Ovary (tissue), 9 donors: ENCODE measurements around the gene LRRTM4. TPM values are rescaled to one million over a fixed set of nuclear protein-coding genes. Genes with fewer than 3 reads are reported as not detected.

Source experiments
- DNase-seq, 5 donors: peaks; one replicate each; pipeline ENCODE4 v3.0.0-alpha.2; 2019 to 2020
- H3K27ac ChIP-seq, 2 donors: fragments of 200-600 bp; one replicate each; pipeline versions ENCODE4 v1.5.1 to v1.8.0; 2019 to 2022
- H3K27me3 ChIP-seq: fragments of 200-600 bp; one replicate; pipeline ENCODE4 v1.8.0; 2022
- H3K36me3 ChIP-seq: fragments of 200-600 bp; sonication (generic); one replicate; pipeline ENCODE4 v1.5.1; 2019
- H3K4me1 ChIP-seq: one replicate; pipeline ENCODE4 v1.8.1; 2013; ENCODE audit warnings: mild to moderate bottlenecking, moderate library complexity; ENCODE audit not compliant: insufficient read depth
- H3K4me3 ChIP-seq: fragments of 200-600 bp; sonication (generic); one replicate; pipeline ENCODE4 v1.5.1; 2017
- H3K9me3 ChIP-seq, 2 donors: fragments of 200-600 bp in 1 of 2; sonication (generic) in 1 of 2; one replicate each; pipeline versions ENCODE4 v1.5.1 to v1.8.1; 2013 to 2019; ENCODE audit warnings: mild to moderate bottlenecking in 1 of 2, moderate library complexity in 1 of 2
- CTCF ChIP-seq, 3 donors: fragments of 450-650 bp in 2 of 3; fragments of 200-600 bp in 1 of 3; IDR thresholded peaks; one replicate each; pipeline versions ENCODE4 v1.5.1 to v1.8.0; 2016 to 2022; ENCODE audit warnings: antibody characterized with exemption in 3 of 3, mild to moderate bottlenecking in 1 of 3
- EP300 ChIP-seq: sonication (generic); formaldehyde crosslinking; IDR thresholded peaks from one replicate; pipeline ENCODE4 v1.6.1; 2017; ENCODE audit warnings: antibody characterized with exemption
- POLR2A ChIP-seq: fragments of 450-650 bp; IDR thresholded peaks from one replicate; pipeline ENCODE4 v1.6.1; 2017; ENCODE audit warnings: antibody characterized with exemption, mild to moderate bottlenecking, moderate library complexity
- WGBS, 3 donors: extraction: QIAGEN DNeasy Blood & Tissue Kit in 1 of 3; methylation state at CpG; one replicate each; pipeline versions ENCODE4 v1.1.5 to v1.1.7; 2013 to 2017; 5-methylcytosine and 5-hydroxymethylcytosine counted together
- intact Hi-C, 4 donors: fragments of 100-400 bp; cut with DNase I; formaldehyde crosslinking; loops; one replicate each; pipeline versions ENCODE4 v1.11.0 to v1.15.1; 2022 to 2023
- polyA plus RNA-seq, 2 donors: library from polyadenylated mRNA; stranded (reverse); fragments of 200-250 nt in 1 of 2; fragments of 350-450 nt in 1 of 2; fragmentation: Illumina TruSeq in 1 of 2; extraction: RNeasy Lipid Tissue Mini Kit (QIAGEN cat#74804) in 1 of 2; gene quantifications; one replicate each; pipeline ENCODE4 v1.2.3, GENCODE V29; 2013 to 2014
- total RNA-seq, 7 donors: library from RNA; depleted of rRNA in 2 of 7; stranded (reverse); fragments of >200 nt in 2 of 7; fragmentation: NEBNext Ultra II Directional in 3 of 7; extraction: Animal tissue kit (Norgen Biotek cat#: 25700) in 3 of 7; gene quantifications; one replicate each; pipeline versions ENCODE4 v1.1.0 to v1.2.4, GENCODE V29; 2016 to 2023
- donor health status: DM: no; HTN: no; CAD: no; lungs with moderate emphysema.
- donor health status: DM: no; HTN: no; CAD: no.
- donor health status: Bipolar disorder and iron deficiency.
- donor health status: DM: yes; HTN: yes; CAD: no.
- donor health status: DM: no; HTN: no; CAD: no.
- donor health status: DM: yes; HTN: yes; CAD: no.

Gene LRRTM4
- total and polyA plus RNA-seq, 9 donors: 0.01 to 2.2 (median 0.71) TPM; not detected in 2

- no peaks in the 10 kb centered on the region for H3K36me3 ChIP-seq
- H3K27ac ChIP-seq: no peak overlapping the region
- no peak overlapping the region for H3K4me3 ChIP-seq
- H3K4me1 ChIP-seq: no peaks in the 10 kb centered on the region
- no peak for DNase-seq
- WGBS, 3 donors: 65 to 70% (median 67%) methylated on average over 3 of the region's 3 CpGs
- no peak for TF ChIP-seq POLR2A
- intact Hi-C loops: no loop called here
- no peaks in the 10 kb centered on the region for H3K9me3 ChIP-seq
- no peaks in the 10 kb centered on the region for H3K27me3 ChIP-seq
These were observed 692.6 kb downstream of the LRRTM4 start for GRCh38 chr2:76829374-76830234.

- H3K4me3 ChIP-seq: no peak overlapping the region
- H3K9me3 ChIP-seq: no peaks in the 10 kb centered on the region
- no peak overlapping the region for H3K27ac ChIP-seq
- TF ChIP-seq EP300: no peak
- TF ChIP-seq CTCF (IDR thresholded peaks at IDR 0.05): no peak
- TF ChIP-seq POLR2A: no peak
- no peaks in the 10 kb centered on the region for H3K27me3 ChIP-seq
- 34 to 40% (median 38%) methylated on average over 3 of the region's 3 CpGs for WGBS, 3 donors
- H3K4me1 ChIP-seq: no peaks in the 10 kb centered on the region
- no peaks in the 10 kb centered on the region for H3K36me3 ChIP-seq
- intact Hi-C loops: no loop called here
- no peak for DNase-seq
These were observed 695.5 kb downstream of the LRRTM4 start for GRCh38 chr2:76826691-76827090.

GRCh38 chr2:76825140-76825970, 696.8 kb downstream of the LRRTM4 start:
- no peak for DNase-seq
- intact Hi-C loops: no loop called here
- Histone ChIP-seq H3K27me3 (no peaks in the 10 kb centered on the region), H3K27ac (no peak overlapping the region), H3K4me3 (no peak overlapping the region), H3K9me3 (no peaks in the 10 kb centered on the region), H3K4me1 (no peaks in the 10 kb centered on the region), H3K36me3 (no peaks in the 10 kb centered on the region)
- 70 to 77% (median 76%) methylated on average over 6 of the region's 6 CpGs for WGBS, 3 donors
- no peak for TF ChIP-seq POLR2A
- TF ChIP-seq CTCF (IDR thresholded peaks at IDR 0.05): no peak
- TF ChIP-seq EP300: no peak

- Histone ChIP-seq H3K27me3 (no peaks in the 10 kb centered on the region), H3K27ac (no peak overlapping the region), H3K9me3 (no peaks in the 10 kb centered on the region), H3K4me3 (no peak overlapping the region), H3K4me1 (no peaks in the 10 kb centered on the region), H3K36me3 (no peaks in the 10 kb centered on the region)
- no peak for DNase-seq
- intact Hi-C loops: no loop called here
- WGBS, 3 donors: 71 to 78% (median 76%) methylated on average over 2 of the region's 2 CpGs
- TF ChIP-seq EP300 (no peak), POLR2A (no peak), CTCF (IDR thresholded peaks at IDR 0.05) (no peak)
These were observed 700.4 kb downstream of the LRRTM4 start for GRCh38 chr2:76821731-76822130.
